Esophagus muscularis mucosa (tissue), 4 donors: ENCODE data around the gene NEU3. TPM values are rescaled to one million over a fixed set of nuclear protein-coding genes. Genes with fewer than 3 reads are reported as not detected.

Experiments
- DNase-seq: peaks from one replicate; pipeline ENCODE4 v3.0.0-alpha.2; 2017; ENCODE audit errors: extremely low spot score
- H3K27ac ChIP-seq, 4 donors: fragments of 200-600 bp; sonication (generic); replicated peaks in 1 of 4; 1 replicate in 3 of 4; 2 replicates in 1 of 4; pipeline ENCODE4 v1.5.1; 2016 to 2019; ENCODE audit warnings: mild to moderate bottlenecking in 1 of 4
- H3K27me3 ChIP-seq, 4 donors: fragments of 200-600 bp; sonication (generic); one replicate each; pipeline versions ENCODE4 v1.5.1 to v1.6.0; 2016 to 2019
- H3K36me3 ChIP-seq, 4 donors: fragments of 200-600 bp; sonication (generic); one replicate each; pipeline ENCODE4 v1.5.1; 2016 to 2019
- H3K4me1 ChIP-seq, 4 donors: fragments of 200-600 bp; sonication (generic); one replicate each; pipeline ENCODE4 v1.5.1; 2016 to 2019
- H3K4me3 ChIP-seq, 4 donors: fragments of 200-600 bp; sonication (generic); 1 replicate in 2 of 4; 2 replicates in 2 of 4; pipeline ENCODE4 v1.5.1; 2016 to 2019; ENCODE audit warnings: mild to moderate bottlenecking in 4 of 4, moderate library complexity in 1 of 4
- H3K9me3 ChIP-seq, 4 donors: fragments of 200-600 bp; sonication (generic); 1 replicate in 3 of 4; 2 replicates in 1 of 4; pipeline ENCODE4 v1.5.1; 2016 to 2019
- CTCF ChIP-seq, 3 experiments: fragments of 200-600 bp in 2 of 3; fragments of 450-650 bp in 1 of 3; sonication (generic) in 2 of 3; IDR thresholded peaks; one replicate each; pipeline ENCODE4 v1.5.1; 2017 to 2019; ENCODE audit warnings: antibody characterized with exemption in 3 of 3, mild to moderate bottlenecking in 2 of 3, moderate library complexity in 1 of 3
- EP300 ChIP-seq: sonication (generic); formaldehyde crosslinking; IDR thresholded peaks from one replicate; pipeline ENCODE4 v1.6.1; 2017; ENCODE audit warnings: antibody characterized with exemption
- POLR2A ChIP-seq: fragments of 450-650 bp; IDR thresholded peaks from one replicate; pipeline ENCODE4 v1.6.1; 2017; ENCODE audit warnings: antibody characterized with exemption, moderate library complexity, mild to moderate bottlenecking, low read depth
- POLR2AphosphoS5 ChIP-seq, 2 donors: sonication (generic); formaldehyde crosslinking; IDR thresholded peaks; one replicate each; pipeline ENCODE4 v1.6.1; 2017; ENCODE audit warnings: antibody characterized with exemption in 2 of 2
- WGBS: methylation state at CpG from one replicate; pipeline ENCODE4 v1.1.5; 2018; 5-methylcytosine and 5-hydroxymethylcytosine counted together
- intact Hi-C: fragments of 100-400 bp; cut with DNase I; formaldehyde crosslinking; loops from one replicate; pipeline ENCODE4 v1.15.1; 2023
- total RNA-seq, 4 donors: library from RNA; depleted of rRNA; stranded (reverse); fragments of >200 nt; gene quantifications; one replicate each; pipeline versions ENCODE4 v1.1.0 to v1.2.1, GENCODE V29; 2016

The NEU3 gene
- total RNA-seq, 4 donors from 2014 or later: 2.9 to 6.7 (median 5.7) TPM

- peak within 1 kb of the TSS; percentile 79 to 90 (median 82) for H3K27ac ChIP-seq
- H3K4me1 ChIP-seq: peaks cover 29 to 58% (median 38%) of the 10 kb centered on the region in 4 donors
- peak within 1 kb of the TSS; percentile 71 to 84 (median 76) for H3K4me3 ChIP-seq
- under 1% methylated on average over 44 of the region's 67 CpGs for WGBS
- no peaks in the 10 kb centered on the region for H3K27me3 ChIP-seq
- no peaks in the 10 kb centered on the region for H3K9me3 ChIP-seq
- no peak for TF ChIP-seq CTCF (IDR thresholded peaks at IDR 0.05)
- TF ChIP-seq EP300: no peak
- TF ChIP-seq POLR2AphosphoS5 (IDR thresholded peaks at IDR 0.05): peak; percentile 94 to 98
- peak; percentile 54 for TF ChIP-seq POLR2A
- intact Hi-C loops: no loop called here
- peak; percentile 99 for DNase-seq
- peaks cover 0 to 16% (median 8%) of the 10 kb centered on the region in 4 donors for H3K36me3 ChIP-seq
These were observed 39.6 kb upstream of the NEU3 start, which contains the start of the genes SPCS2 and XRRA1 for GRCh38 chr11:74948898-74949752. SPCS2 (plus strand) TSS chr11:74949266; CDS start chr11:74949286, 20 bp downstream. XRRA1 (minus strand) TSS chr11:74949091; CDS start chr11:74940878, 8,213 bp downstream.

- intact Hi-C loops: no loop called here
- 0% methylated on average over 6 of the region's 6 CpGs for WGBS
- peak overlapping the region; percentile 79 to 90 (median 82) for H3K27ac ChIP-seq
These were observed 39.0 kb upstream of the NEU3 start for GRCh38 chr11:74949753-74950137.

GRCh38 chr11:74950374-74950969 lies 38.3 kb upstream of the NEU3 start:
- Histone ChIP-seq H3K27me3 (no peaks in the 10 kb centered on the region), H3K36me3 (peaks cover 0 to 15% (median 4%) of the 10 kb centered on the region in 4 donors), H3K4me1 (peaks cover 29 to 60% (median 38%) of the 10 kb centered on the region in 4 donors), H3K4me3 (peak overlapping the region; percentile 71 to 84 (median 76)), H3K9me3 (no peaks in the 10 kb centered on the region), H3K27ac (no peak overlapping the region)
- intact Hi-C loops: no loop called here
- no peak for TF ChIP-seq POLR2AphosphoS5 (IDR thresholded peaks at IDR 0.05)
- no peak for TF ChIP-seq CTCF (IDR thresholded peaks at IDR 0.05)
- TF ChIP-seq EP300: no peak
- TF ChIP-seq POLR2A: no peak
- 86% methylated on average over 2 of the region's 2 CpGs for WGBS
- no peak for DNase-seq

More at GRCh38 chr11:74949753-74950137, 39.0 kb upstream of the NEU3 start:
- H3K4me3 ChIP-seq: peak overlapping the region; percentile 71 to 84 (median 76)
- H3K36me3 ChIP-seq: peaks cover 0 to 14% (median 5%) of the 10 kb centered on the region in 4 donors
- DNase-seq: no peak
- H3K27me3 ChIP-seq: no peaks in the 10 kb centered on the region
- no peak for TF ChIP-seq CTCF (IDR thresholded peaks at IDR 0.05)
- TF ChIP-seq EP300: no peak
- TF ChIP-seq POLR2A: no peak
- no peak for TF ChIP-seq POLR2AphosphoS5 (IDR thresholded peaks at IDR 0.05)
- peaks cover 29 to 60% (median 38%) of the 10 kb centered on the region in 4 donors for H3K4me1 ChIP-seq
- no peaks in the 10 kb centered on the region for H3K9me3 ChIP-seq

GRCh38 chr11:74951226-74951625 lies 37.5 kb upstream of the NEU3 start:
- Histone ChIP-seq H3K27ac (no peak overlapping the region), H3K4me1 (peaks cover 32 to 64% (median 43%) of the 10 kb centered on the region in 4 donors), H3K9me3 (no peaks in the 10 kb centered on the region), H3K27me3 (no peaks in the 10 kb centered on the region), H3K36me3 (peaks cover 0 to 15% (median 4%) of the 10 kb centered on the region in 4 donors), H3K4me3 (peak overlapping the region in 1 of 4 donors; percentile 71)
- 96% methylated on average over 8 of the region's 8 CpGs for WGBS
- TF ChIP-seq POLR2A: no peak
- no peak for TF ChIP-seq CTCF (IDR thresholded peaks at IDR 0.05)
- TF ChIP-seq EP300: no peak
- no peak for TF ChIP-seq POLR2AphosphoS5 (IDR thresholded peaks at IDR 0.05)
- intact Hi-C loops: no loop called here
- DNase-seq: no peak
